Activated CD8-positive, alpha-beta T cell treated with anti-CD3 and anti-CD28 coated beads for 36 hours (primary cell): Measurements from ENCODE around the gene RPS4Y1. TPM values are rescaled to one million over a fixed set of nuclear protein-coding genes. Genes with fewer than 3 reads are reported as not detected.
"Not testable (repeated sequence)": the region's sequence is repeated elsewhere in the genome, so short reads cannot be mapped to it uniquely, and the experiment has no call there.

ENCODE experiments used
- ATAC-seq: fragments of 200-7000 bp; cut with Tn5 transposase; one replicate; pipeline ENCODE4 v1.10.0; 2021; ENCODE audit warnings: mild to moderate bottlenecking, moderate library complexity
- CTCF ChIA-PET: fragments of 350-600 bp; sonication (Branson Sonifier 250); formaldehyde crosslinking; loops from one replicate; lab custom pipeline; 2021; ENCODE audit warnings: antibody characterized with exemption; lab: Charles Lee
- POLR2A ChIA-PET: fragments of 350-600 bp; sonication (Branson Sonifier 250); formaldehyde crosslinking; loops from one replicate; lab custom pipeline; 2021; ENCODE audit warnings: antibody characterized with exemption; lab: Charles Lee
- DNase-seq: peaks from one replicate; pipeline ENCODE4 v3.0.0-alpha.2; 2020
- H3K27ac Mint-ChIP-seq: one replicate; pipeline ENCODE4 v1.8.0; 2021; ENCODE audit warnings: mild to moderate bottlenecking, mixed read lengths
- H3K27me3 Mint-ChIP-seq: one replicate; pipeline ENCODE4 v1.8.0; 2021; ENCODE audit warnings: mixed read lengths
- H3K36me3 Mint-ChIP-seq: one replicate; pipeline ENCODE4 v1.8.0; 2021; ENCODE audit warnings: low read depth, mixed read lengths
- H3K4me1 Mint-ChIP-seq: one replicate; pipeline ENCODE4 v1.8.0; 2021; ENCODE audit warnings: low read depth, mixed read lengths
- H3K4me3 Mint-ChIP-seq: one replicate; pipeline ENCODE4 v1.8.0; 2021; ENCODE audit warnings: mild to moderate bottlenecking, moderate library complexity, mixed read lengths
- H3K9me3 Mint-ChIP-seq: one replicate; pipeline ENCODE4 v1.8.0; 2021; ENCODE audit warnings: mixed read lengths
- intact Hi-C: fragments of 100-400 bp; cut with micrococcal nuclease; formaldehyde crosslinking; loops from one replicate; pipeline ENCODE4 v1.10.0; 2022
- total RNA-seq, 2 experiments: library from RNA; stranded (reverse); gene quantifications; one replicate each; pipeline ENCODE4 v1.2.3, GENCODE V29; 2021
- TF ChIP-seq, protein P1 (sequence below): fragments of 200-600 bp; IDR thresholded peaks from one replicate; pipeline ENCODE4 v1.8.0; 2022; ENCODE audit warnings: antibody characterized with exemption, mild to moderate bottlenecking

RPS4Y1 gene
- total RNA-seq, 2 experiments from 2014 or later = 406 to 411 TPM

- H3K27me3 Mint-ChIP-seq = no peaks in the 10 kb centered on the region
Observed at GRCh38 chrY:2868035-2868607, 26.7 kb downstream of the RPS4Y1 start.

GRCh38 chrY:2872234-2872633 is 30.8 kb downstream of the RPS4Y1 start:
- H3K9me3 Mint-ChIP-seq, ATAC-seq, POLR2A ChIA-PET, H3K4me3 Mint-ChIP-seq, CTCF ChIA-PET, intact Hi-C loops, H3K4me1 Mint-ChIP-seq, DNase-seq, H3K27ac Mint-ChIP-seq, H3K27me3 Mint-ChIP-seq: not testable (repeated sequence)
- peaks cover 33% of the 10 kb centered on the region for H3K36me3 Mint-ChIP-seq

More at GRCh38 chrY:2868035-2868607, 26.7 kb downstream of the RPS4Y1 start:
- intact Hi-C loops = no loop called here
- Mint-ChIP-seq H3K4me1 (no peaks in the 10 kb centered on the region), H3K4me3 (no peak overlapping the region), H3K27ac (no peak overlapping the region), H3K36me3 (peaks cover 56% of the 10 kb centered on the region), H3K9me3 (peaks cover 6% of the 10 kb centered on the region)
- ChIA-PET CTCF (no interaction called here), POLR2A (interaction anchor here (0.9 to 1.3 kb wide), 3 partner anchors 9 to 26 kb away, joined by 3 read pairs; partner anchors contain the start of gene RPS4Y1)
- TF ChIP-seq, protein P1, sequence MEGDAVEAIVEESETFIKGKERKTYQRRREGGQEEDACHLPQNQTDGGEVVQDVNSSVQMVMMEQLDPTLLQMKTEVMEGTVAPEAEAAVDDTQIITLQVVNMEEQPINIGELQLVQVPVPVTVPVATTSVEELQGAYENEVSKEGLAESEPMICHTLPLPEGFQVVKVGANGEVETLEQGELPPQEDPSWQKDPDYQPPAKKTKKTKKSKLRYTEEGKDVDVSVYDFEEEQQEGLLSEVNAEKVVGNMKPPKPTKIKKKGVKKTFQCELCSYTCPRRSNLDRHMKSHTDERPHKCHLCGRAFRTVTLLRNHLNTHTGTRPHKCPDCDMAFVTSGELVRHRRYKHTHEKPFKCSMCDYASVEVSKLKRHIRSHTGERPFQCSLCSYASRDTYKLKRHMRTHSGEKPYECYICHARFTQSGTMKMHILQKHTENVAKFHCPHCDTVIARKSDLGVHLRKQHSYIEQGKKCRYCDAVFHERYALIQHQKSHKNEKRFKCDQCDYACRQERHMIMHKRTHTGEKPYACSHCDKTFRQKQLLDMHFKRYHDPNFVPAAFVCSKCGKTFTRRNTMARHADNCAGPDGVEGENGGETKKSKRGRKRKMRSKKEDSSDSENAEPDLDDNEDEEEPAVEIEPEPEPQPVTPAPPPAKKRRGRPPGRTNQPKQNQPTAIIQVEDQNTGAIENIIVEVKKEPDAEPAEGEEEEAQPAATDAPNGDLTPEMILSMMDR = no peak
- ATAC-seq (no peak), DNase-seq (no peak)

DNA sequence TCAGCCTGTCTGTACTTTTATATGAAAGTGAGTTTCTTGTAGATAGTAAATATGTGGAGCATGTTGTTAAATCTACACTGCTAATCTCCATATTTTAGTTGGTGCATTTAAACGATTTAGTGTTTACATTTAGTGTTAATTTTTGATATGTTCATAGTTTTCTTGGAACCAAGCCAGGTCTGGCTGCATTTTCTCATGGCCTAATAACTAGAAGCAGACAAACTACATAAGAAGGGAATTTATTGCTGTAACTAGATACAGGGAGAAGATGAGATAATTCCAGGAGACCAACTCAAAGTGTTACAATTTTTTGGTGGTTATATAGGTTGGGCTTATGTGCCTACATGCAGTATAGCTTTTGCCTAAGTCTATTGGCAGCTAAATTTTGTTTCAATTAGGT is 32.8 kb downstream of the RPS4Y1 start:
- DNase-seq (no peak), ATAC-seq (no peak)
- ChIA-PET POLR2A (no interaction called here), CTCF (no interaction called here)
- peaks cover 17% of the 10 kb centered on the region for H3K36me3 Mint-ChIP-seq
- H3K27ac Mint-ChIP-seq = no peak overlapping the region
- peaks cover 6% of the 10 kb centered on the region for H3K9me3 Mint-ChIP-seq
- no peak overlapping the region for H3K4me3 Mint-ChIP-seq
- no peaks in the 10 kb centered on the region for H3K4me1 Mint-ChIP-seq
- TF ChIP-seq, protein P1 = no peak
- no peaks in the 10 kb centered on the region for H3K27me3 Mint-ChIP-seq
- intact Hi-C loops = no loop called here

DNA sequence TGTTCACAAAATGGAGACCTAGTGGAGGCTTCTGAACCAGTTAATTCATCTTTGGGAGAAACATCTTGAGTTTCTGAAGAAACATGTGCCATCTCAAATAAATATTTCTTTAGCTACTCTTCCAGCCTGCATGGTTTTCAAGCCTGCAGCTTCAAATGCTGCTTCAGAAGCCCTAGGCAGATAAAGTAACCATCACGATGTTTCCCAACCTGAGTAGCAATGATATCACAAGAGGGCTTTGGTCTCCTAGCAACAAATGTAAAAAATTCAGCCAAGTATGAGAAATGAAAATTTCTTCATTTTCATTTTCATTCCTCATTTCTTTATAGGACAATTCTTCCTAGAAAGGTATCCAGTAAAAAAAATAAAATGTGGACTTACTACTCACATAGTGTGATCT is 42.2 kb downstream of the RPS4Y1 start:
- CTCF ChIA-PET = no interaction called here
- Mint-ChIP-seq H3K9me3 (peaks cover 3% of the 10 kb centered on the region), H3K4me3 (no peak overlapping the region), H3K4me1 (peaks cover 17% of the 10 kb centered on the region), H3K27me3 (no peaks in the 10 kb centered on the region), H3K27ac (no peak overlapping the region), H3K36me3 (peaks cover 6% of the 10 kb centered on the region)
- DNase-seq (no peak), ATAC-seq (no peak)
- intact Hi-C loops = no loop called here
- TF ChIP-seq, protein P1 = no peak
- POLR2A ChIA-PET = no interaction called here

GRCh38 chrY:2885880-2886279 is 44.5 kb downstream of the RPS4Y1 start:
- H3K27ac Mint-ChIP-seq = no peak overlapping the region
- no peaks in the 10 kb centered on the region for H3K27me3 Mint-ChIP-seq
- DNase-seq = no peak
- H3K4me3 Mint-ChIP-seq = no peak overlapping the region
- ChIA-PET POLR2A (no interaction called here), CTCF (no interaction called here)
- peaks cover 6% of the 10 kb centered on the region for H3K36me3 Mint-ChIP-seq
- peaks cover 3% of the 10 kb centered on the region for H3K9me3 Mint-ChIP-seq
- ATAC-seq = no peak
- TF ChIP-seq, protein P1 = no peak
- intact Hi-C loops = no loop called here
- peaks cover 17% of the 10 kb centered on the region for H3K4me1 Mint-ChIP-seq
